ENCODE data around the gene SLC17A9. TPM values are rescaled to one million over a fixed set of nuclear protein-coding genes. Genes with fewer than 3 reads are reported as not detected.

Gene SLC17A9
- total and polyA plus RNA-seq, 10 of the 15 experiments (the other 5 are each of a cell fraction or from before 2014, with no cell fraction given): 0.72 to 74.1 (median 29.4) TPM

DNA sequence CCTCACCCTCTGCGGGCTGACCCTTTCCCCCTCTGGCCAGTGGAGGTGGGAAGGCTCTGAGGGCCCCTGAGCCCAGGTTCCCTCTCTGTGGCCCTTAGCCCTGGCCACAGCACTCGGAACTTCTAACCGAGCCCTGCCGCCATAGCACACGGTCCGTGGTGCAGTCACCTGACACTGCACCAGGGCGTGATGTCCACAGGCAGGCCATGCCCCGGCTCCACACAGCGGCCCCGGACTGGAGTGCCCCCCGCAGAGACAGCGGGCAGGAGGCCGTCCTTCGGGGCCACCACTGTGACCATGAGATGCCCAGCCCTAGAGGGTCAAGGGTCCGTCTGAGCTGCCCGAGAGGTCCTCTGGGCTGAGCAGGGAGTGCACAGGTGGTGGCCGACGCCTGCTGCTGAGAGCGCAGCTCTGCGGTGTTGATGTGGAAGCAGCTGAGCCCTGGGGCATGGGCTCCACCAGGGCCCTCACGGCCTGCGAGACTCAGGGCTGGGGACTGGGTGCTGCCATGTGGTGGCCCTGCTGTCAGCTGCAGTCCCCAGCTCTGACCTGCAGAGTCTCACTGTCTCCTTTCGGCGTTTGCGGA lies 65.4 kb downstream of the SLC17A9 start:
- DNase-seq (ENCODE audit: low read depth, low spot score) (no peak), ATAC-seq (no peak), FAIRE-seq (no peak)
- Histone ChIP-seq H3K9ac (ENCODE audit: control insufficient read depth, insufficient read depth, low read length) (no peak overlapping the region), H3K36me3 (ENCODE audit: control insufficient read depth in 2 of 2, insufficient read depth in 2 of 2, low read length in 1 of 2) (no peaks in the 10 kb centered on the region; a peak in 1 of 4 replicates), H3K4me3 (no peak overlapping the region), H2AFZ (ENCODE audit: control insufficient read depth, low read depth, low read length) (no peak overlapping the region), H3K4me1 (ENCODE audit: control insufficient read depth, insufficient read depth, low read length) (peaks cover 11% of the 10 kb centered on the region), H3K9me3 (replicated peaks; ENCODE audit: control insufficient read depth, insufficient read depth, low read length) (peaks cover 3% of the 10 kb centered on the region), H3K4me2 (ENCODE audit: control insufficient read depth, insufficient read depth) (no peak overlapping the region), H3K27me3 (replicated peaks in 1 of 2; ENCODE audit: control insufficient read depth in 2 of 2, insufficient read depth in 2 of 2, low read length in 1 of 2) (no peaks in the 10 kb centered on the region), H4K20me1 (ENCODE audit: control insufficient read depth, insufficient read depth) (no peaks in the 10 kb centered on the region), H3K27ac (ENCODE audit: control insufficient read depth, insufficient read depth) (no peak overlapping the region), H3K79me2 (ENCODE audit: control insufficient read depth, insufficient read depth, low read length) (peaks cover 40% of the 10 kb centered on the region)
- no TSS peak for BruUV-seq (replicated peaks)
- ChIA-PET CTCF (interaction anchor here (1.3 kb wide), 1 partner anchor 9 kb away, joined by 3 read pairs; no protein-coding TSS in a partner anchor), RAD21 (ENCODE audit: unreplicated experiment) (no interaction called here), POLR2A (no interaction called here), SMC1A (ENCODE audit: uncharacterized antibody, unreplicated experiment) (no interaction called here)
- intact Hi-C loops (cut with micrococcal nuclease; ENCODE audit: unreplicated experiment): no loop called here
- TF ChIP-seq POLR2AphosphoS2 (IDR thresholded peaks at IDR 0.05; ENCODE audit: low read depth, low read length) (no peak), NR2C2 (IDR thresholded peaks at IDR 0.05; ENCODE audit: borderline replicate concordance, control insufficient read depth, insufficient read length, low read depth) (no peak), MYB (IDR thresholded peaks at IDR 0.05; ENCODE audit: borderline replicate concordance, low read depth, low read length) (no peak), HCFC1 (IDR thresholded peaks at IDR 0.05; ENCODE audit: low read length) (no peak), HDAC2 (IDR thresholded peaks at IDR 0.05) (no peak), ESRRA (IDR thresholded peaks at IDR 0.05; ENCODE audit: low read length) (no peak), RCOR1 (conservative IDR thresholded peaks at IDR 0.05; ENCODE audit: low read depth, low read length) (no peak), MTA3 (IDR thresholded peaks at IDR 0.05; ENCODE audit: borderline replicate concordance, low read length) (no peak), SP1 (IDR thresholded peaks at IDR 0.05; ENCODE audit: low read depth, low read length) (no peak), MEF2A (IDR thresholded peaks at IDR 0.05; ENCODE audit: insufficient read depth, low read depth, low read length) (no peak), RBBP5 (conservative IDR thresholded peaks at IDR 0.05) (no peak), NFIC (IDR thresholded peaks at IDR 0.05; ENCODE audit: low read depth, low read length) (no peak), BRCA1 (IDR thresholded peaks at IDR 0.05; ENCODE audit: low read depth, low read length) (no peak), TCF3 (IDR thresholded peaks at IDR 0.05; ENCODE audit: borderline replicate concordance, insufficient read depth, low read depth, low read length) (no peak), CREM (IDR thresholded peaks at IDR 0.05; ENCODE audit: low read depth) (no peak)
- TF ChIP-seq, protein P1, sequence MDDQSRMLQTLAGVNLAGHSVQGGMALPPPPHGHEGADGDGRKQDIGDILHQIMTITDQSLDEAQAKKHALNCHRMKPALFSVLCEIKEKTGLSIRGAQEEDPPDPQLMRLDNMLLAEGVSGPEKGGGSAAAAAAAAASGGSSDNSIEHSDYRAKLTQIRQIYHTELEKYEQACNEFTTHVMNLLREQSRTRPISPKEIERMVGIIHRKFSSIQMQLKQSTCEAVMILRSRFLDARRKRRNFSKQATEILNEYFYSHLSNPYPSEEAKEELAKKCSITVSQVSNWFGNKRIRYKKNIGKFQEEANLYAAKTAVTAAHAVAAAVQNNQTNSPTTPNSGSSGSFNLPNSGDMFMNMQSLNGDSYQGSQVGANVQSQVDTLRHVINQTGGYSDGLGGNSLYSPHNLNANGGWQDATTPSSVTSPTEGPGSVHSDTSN (IDR thresholded peaks at IDR 0.05; ENCODE audit: insufficient replicate concordance, low read depth, low read length): no peak
- TF ChIP-seq, protein P2, sequence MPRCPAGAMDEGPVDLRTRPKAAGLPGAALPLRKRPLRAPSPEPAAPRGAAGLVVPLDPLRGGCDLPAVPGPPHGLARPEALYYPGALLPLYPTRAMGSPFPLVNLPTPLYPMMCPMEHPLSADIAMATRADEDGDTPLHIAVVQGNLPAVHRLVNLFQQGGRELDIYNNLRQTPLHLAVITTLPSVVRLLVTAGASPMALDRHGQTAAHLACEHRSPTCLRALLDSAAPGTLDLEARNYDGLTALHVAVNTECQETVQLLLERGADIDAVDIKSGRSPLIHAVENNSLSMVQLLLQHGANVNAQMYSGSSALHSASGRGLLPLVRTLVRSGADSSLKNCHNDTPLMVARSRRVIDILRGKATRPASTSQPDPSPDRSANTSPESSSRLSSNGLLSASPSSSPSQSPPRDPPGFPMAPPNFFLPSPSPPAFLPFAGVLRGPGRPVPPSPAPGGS (IDR thresholded peaks at IDR 0.05; ENCODE audit: borderline replicate concordance, insufficient read depth, low read depth, low read length, poor library complexity, severe bottlenecking): no peak
- TF ChIP-seq, protein P3, sequence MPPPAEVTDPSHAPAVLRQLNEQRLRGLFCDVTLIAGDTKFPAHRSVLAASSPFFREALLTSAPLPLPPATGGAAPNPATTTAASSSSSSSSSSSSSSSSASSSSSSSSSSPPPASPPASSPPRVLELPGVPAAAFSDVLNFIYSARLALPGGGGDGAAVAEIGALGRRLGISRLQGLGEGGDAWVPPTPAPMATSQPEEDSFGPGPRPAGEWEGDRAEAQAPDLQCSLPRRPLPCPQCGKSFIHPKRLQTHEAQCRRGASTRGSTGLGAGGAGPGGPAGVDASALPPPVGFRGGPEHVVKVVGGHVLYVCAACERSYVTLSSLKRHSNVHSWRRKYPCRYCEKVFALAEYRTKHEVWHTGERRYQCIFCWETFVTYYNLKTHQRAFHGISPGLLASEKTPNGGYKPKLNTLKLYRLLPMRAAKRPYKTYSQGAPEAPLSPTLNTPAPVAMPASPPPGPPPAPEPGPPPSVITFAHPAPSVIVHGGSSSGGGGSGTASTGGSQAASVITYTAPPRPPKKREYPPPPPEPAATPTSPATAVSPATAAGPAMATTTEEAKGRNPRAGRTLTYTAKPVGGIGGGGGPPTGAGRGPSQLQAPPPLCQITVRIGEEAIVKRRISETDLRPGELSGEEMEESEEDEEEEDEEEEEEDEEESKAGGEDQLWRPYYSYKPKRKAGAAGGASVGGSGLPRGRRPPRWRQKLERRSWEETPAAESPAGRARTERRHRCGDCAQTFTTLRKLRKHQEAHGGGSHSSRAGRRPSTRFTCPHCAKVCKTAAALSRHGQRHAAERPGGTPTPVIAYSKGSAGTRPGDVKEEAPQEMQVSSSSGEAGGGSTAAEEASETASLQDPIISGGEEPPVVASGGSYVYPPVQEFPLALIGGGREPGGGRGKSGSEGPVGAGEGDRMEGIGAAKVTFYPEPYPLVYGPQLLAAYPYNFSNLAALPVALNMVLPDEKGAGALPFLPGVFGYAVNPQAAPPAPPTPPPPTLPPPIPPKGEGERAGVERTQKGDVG (CRISPR knock-in tag; IDR thresholded peaks at IDR 0.05): no peak
- WGBS (ENCODE audit: insufficient coverage, insufficient replicate concordance, low lambda C conversion rate, missing lambda C conversion rate): 95% methylated on average over 25 of the region's 25 CpGs
- in situ Hi-C loops (cut with MboI): no loop called here
